SK-N-MC (cell line): ENCODE measurements around the gene ZNF317.

Experiments
- DNase-seq: peaks from one replicate; pipeline ENCODE4 v3.0.0-alpha.2; 2011; ENCODE audit warnings: low read depth, low spot score
- H3K27ac ChIP-seq: fragments of 200-600 bp; sonication (generic); 2 replicates; pipeline ENCODE4 v1.5.1; 2016; ENCODE audit warnings: mixed run types
- H3K36me3 ChIP-seq: fragments of 200-600 bp; sonication (generic); 2 replicates; pipeline ENCODE4 v1.6.1; 2017; ENCODE audit warnings: antibody characterized with exemption, low read length, mixed read lengths; ENCODE audit not compliant: insufficient read depth
- H3K4me3 ChIP-seq: fragments of 200-600 bp; sonication (generic); 2 replicates; pipeline ENCODE4 v1.5.1; 2016
- H3K9ac ChIP-seq: fragments of 200-600 bp; sonication (generic); 2 replicates; pipeline ENCODE4 v1.8.0; 2017; ENCODE audit warnings: mixed run types, mixed read lengths; ENCODE audit not compliant: insufficient read length
- H3K9me3 ChIP-seq: fragments of 200-600 bp; sonication (generic); 2 replicates; pipeline ENCODE4 v1.6.1; 2017; ENCODE audit warnings: low read depth, mild to moderate bottlenecking, antibody characterized with exemption, low read length, moderate library complexity, mixed read lengths
- EZH2 ChIP-seq: fragments of 200-600 bp; sonication (generic); IDR thresholded peaks from one replicate; pipeline ENCODE4 v1.6.1; 2017; ENCODE audit warnings: antibody characterized with exemption
- FOXP2 ChIP-seq: optimal IDR thresholded peaks from 2 replicates; pipeline ENCODE3; 2011; ENCODE audit warnings: mild to moderate bottlenecking, moderate library complexity; ENCODE audit not compliant: insufficient read depth; ENCODE audit errors: extremely low read length, control extremely low read depth
- POLR2AphosphoS5 ChIP-seq: IDR thresholded peaks from 2 replicates; pipeline ENCODE4 v1.6.1; 2012; ENCODE audit warnings: mild to moderate bottlenecking, low read depth, low read length, borderline replicate concordance

Gene ZNF317

DNA sequence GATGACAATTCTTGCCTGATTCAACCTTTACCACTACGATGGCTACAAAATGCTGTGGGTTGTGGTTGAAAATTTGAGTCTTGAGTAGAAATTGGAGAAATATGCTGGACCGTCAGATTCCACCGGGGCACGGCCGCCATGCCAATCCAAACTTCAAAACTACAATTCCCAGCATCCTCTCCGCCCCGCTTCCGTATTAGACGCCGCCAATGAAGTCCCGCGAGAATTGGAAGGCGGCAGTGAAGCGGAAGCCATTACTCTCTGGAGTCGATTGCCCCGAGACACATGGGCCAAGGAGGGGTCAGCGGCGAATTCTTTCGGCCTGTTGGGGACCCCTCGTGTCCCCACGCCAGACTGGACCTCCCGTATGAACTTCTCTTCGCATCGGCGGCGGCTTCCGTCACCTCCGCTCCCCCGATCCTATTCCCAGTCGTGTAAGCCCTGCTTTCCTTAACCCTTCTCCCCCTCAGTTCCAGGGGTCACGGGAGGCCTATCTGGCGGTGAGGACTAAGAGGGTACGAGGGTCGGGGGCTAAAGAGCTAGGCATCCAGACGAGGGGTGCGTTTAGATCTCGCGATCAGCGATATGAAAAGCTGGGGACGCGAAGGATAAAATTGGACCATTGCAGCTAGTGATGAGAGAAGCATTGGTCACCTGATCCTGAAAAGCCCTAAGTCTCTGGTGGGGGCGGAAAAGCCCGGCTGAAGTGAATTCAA lies at the start of gene ZNF317:
Gene ZNF317, plus strand, starts transcription at position 239 of the 716 bp plus-strand sequence. CDS start 15,620 bp downstream, outside the sequence.
- peak; percentile 51 for DNase-seq
- TF ChIP-seq POLR2AphosphoS5: peak; percentile 94
- no peak for TF ChIP-seq FOXP2
- Histone ChIP-seq H3K4me3 (peak within 1 kb of the TSS; percentile 89), H3K36me3 (peaks cover 33% of the 10 kb centered on the region), H3K9me3 (peaks cover 16% of the 10 kb centered on the region; the same call in 1 of the 2 replicates), H3K27ac (no peak within 1 kb of the TSS; the same call in 1 of the 2 replicates), H3K9ac (peak within 1 kb of the TSS; percentile 94)

GRCh38 chr19:9107375-9107774 lies 32.8 kb upstream of the ZNF317 start, which contains the start of gene OR7G2:
Gene OR7G2 (minus strand): TSS chr19:9107475. CDS start chr19:9103243, 4,232 bp downstream.
- Histone ChIP-seq H3K9me3 (no peaks in the 10 kb centered on the region), H3K36me3 (no peaks in the 10 kb centered on the region), H3K4me3 (no peak within 1 kb of the TSS), H3K27ac (no peak within 1 kb of the TSS), H3K9ac (no peak within 1 kb of the TSS)
- DNase-seq: no peak
- no peak for TF ChIP-seq POLR2AphosphoS5
- no peak for TF ChIP-seq EZH2
- TF ChIP-seq FOXP2: no peak

DNA sequence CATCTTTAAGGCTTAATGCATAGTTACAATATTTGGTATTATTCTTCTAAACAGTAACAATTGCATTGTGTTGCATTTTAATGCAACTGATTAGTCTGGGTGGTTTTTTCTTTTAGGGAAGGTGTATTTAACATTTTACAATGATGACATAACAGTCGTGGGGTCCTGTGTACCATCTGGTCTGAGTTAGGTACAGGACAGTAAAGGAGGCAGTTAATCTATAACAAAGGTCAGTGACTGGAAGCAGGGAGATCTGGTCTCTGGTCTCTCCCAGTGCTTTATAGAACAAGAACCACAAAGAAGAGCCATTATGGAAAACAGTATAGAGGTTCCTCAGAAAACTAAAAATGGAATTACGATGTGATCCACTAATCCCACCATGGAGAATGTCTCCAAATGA lies 30.2 kb upstream of the ZNF317 start:
- no peaks in the 10 kb centered on the region for H3K9me3 ChIP-seq
- no peak overlapping the region for H3K27ac ChIP-seq
- DNase-seq: no peak

DNA sequence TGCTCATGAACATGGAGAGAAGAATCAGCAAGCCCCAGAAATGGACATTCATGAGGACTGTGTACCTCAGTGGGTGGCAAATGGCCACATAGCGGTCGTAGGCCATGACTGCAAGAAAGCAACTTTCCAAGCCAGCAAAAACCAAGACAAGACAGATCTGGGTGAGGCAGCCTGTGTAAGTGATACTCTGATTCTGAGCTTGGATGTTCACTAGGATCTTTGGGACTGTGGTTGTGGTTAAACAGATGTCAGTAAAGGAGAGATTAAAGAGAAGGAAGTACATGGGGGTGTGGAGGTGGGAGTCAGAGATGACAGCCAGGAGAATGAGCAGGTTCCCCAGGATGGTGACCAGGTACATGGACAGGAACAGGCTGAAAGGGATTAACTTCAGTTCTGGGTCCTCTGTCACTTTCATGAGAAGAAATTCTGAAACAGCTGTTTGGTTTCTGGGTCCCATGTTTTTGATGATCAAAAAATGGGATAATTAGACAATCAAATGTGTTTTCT lies 24.8 kb upstream of the ZNF317 start, which contains the start of gene OR7G1:
Gene OR7G1, minus strand, starts transcription at position 457 of the 507 bp plus-strand sequence. Its CDS starts 0 bp downstream, at position 457.
- no peaks in the 10 kb centered on the region for H3K36me3 ChIP-seq
- no peak within 1 kb of the TSS for H3K4me3 ChIP-seq
- TF ChIP-seq EZH2: no peak
- no peak for TF ChIP-seq FOXP2
- no peak for TF ChIP-seq POLR2AphosphoS5

More for the DNA sequence above, 30.2 kb upstream of the ZNF317 start:
- Histone ChIP-seq H3K36me3 (no peaks in the 10 kb centered on the region), H3K9ac (no peak overlapping the region), H3K4me3 (no peak overlapping the region)
- TF ChIP-seq EZH2 (no peak), POLR2AphosphoS5 (no peak), FOXP2 (no peak)

GRCh38 chr19:9116547-9116946 lies 23.6 kb upstream of the ZNF317 start:
- H3K4me3 ChIP-seq: no peak overlapping the region
- no peaks in the 10 kb centered on the region for H3K9me3 ChIP-seq
- H3K27ac ChIP-seq: no peak overlapping the region
- DNase-seq: no peak
- TF ChIP-seq FOXP2: no peak
- TF ChIP-seq POLR2AphosphoS5: no peak
- no peaks in the 10 kb centered on the region for H3K36me3 ChIP-seq
- H3K9ac ChIP-seq: no peak overlapping the region

More for the DNA sequence above, 24.8 kb upstream of the ZNF317 start, which contains the start of gene OR7G1:
- no peak within 1 kb of the TSS for H3K9ac ChIP-seq
- no peak within 1 kb of the TSS for H3K27ac ChIP-seq
- DNase-seq: no peak
- no peaks in the 10 kb centered on the region for H3K9me3 ChIP-seq

DNA sequence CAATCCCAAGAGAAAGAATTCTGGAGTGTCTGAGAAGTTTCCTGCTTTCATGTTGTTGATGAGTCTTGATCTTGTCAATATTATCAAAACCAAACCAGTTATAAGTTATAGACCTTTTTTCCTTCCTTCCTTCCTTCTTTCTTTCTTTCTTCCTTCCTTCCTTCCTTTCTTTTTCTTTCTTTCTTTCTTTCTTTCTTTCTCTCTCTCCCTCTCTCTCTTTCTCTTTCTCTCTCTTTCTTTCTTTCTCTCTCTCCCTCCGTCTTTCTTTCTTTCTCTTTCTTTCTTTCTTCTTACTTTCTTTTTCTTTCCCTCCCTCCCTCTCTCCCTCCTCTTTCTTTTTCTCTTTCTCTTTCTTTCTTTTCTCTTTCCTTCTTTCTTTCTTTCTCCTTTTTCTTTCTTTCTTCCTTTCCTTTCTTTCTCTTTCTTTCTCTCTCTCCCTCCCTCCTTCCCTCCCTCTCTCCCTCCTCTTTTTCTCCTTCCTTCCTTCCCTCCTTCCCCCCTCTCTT lies 13.2 kb upstream of the ZNF317 start, which contains the start of gene OR7G3:
Gene OR7G3, minus strand, starts transcription at position 51 of the 506 bp plus-strand sequence. Its CDS starts 0 bp downstream, at position 51.
- Histone ChIP-seq H3K27ac (no peak within 1 kb of the TSS), H3K9ac (no peak within 1 kb of the TSS), H3K4me3 (no peak within 1 kb of the TSS), H3K36me3 (no peaks in the 10 kb centered on the region), H3K9me3 (no peaks in the 10 kb centered on the region)
- no peak for TF ChIP-seq EZH2
- no peak for TF ChIP-seq POLR2AphosphoS5
- no peak for TF ChIP-seq FOXP2
- no peak for DNase-seq

- H3K27ac ChIP-seq: no peak overlapping the region
- TF ChIP-seq FOXP2 (no peak), POLR2AphosphoS5 (no peak), EZH2 (no peak)
- no peak overlapping the region for H3K4me3 ChIP-seq
- H3K36me3 ChIP-seq: no peaks in the 10 kb centered on the region
- no peaks in the 10 kb centered on the region for H3K9me3 ChIP-seq
- H3K9ac ChIP-seq: no peak overlapping the region
- DNase-seq: no peak
Observed at GRCh38 chr19:9128171-9128570, 12.0 kb upstream of the ZNF317 start.

DNA sequence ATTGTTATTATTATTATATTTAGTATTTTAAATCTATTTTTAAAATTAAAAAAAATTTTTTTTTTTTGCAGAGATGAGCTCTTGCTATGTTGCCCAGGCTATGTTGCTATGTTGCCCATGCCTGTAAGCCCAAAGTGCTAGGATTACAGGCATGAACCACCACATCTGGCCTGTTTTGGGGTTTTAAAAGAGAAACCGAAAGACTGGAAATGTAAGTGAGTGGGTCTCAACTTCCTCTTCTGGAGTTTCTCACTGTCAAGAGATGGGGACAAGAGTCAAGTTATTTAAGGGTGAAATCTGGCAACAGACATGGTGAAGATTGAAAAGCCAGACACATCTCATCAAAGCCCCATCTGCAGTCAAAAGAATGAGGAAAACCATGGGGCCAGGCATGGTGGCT lies 9.2 kb upstream of the ZNF317 start:
- Histone ChIP-seq H3K9me3 (no peaks in the 10 kb centered on the region), H3K27ac (no peak overlapping the region), H3K36me3 (no peaks in the 10 kb centered on the region), H3K4me3 (no peak overlapping the region), H3K9ac (no peak overlapping the region)
- no peak for DNase-seq
- TF ChIP-seq POLR2AphosphoS5 (no peak), EZH2 (no peak), FOXP2 (no peak)

DNA sequence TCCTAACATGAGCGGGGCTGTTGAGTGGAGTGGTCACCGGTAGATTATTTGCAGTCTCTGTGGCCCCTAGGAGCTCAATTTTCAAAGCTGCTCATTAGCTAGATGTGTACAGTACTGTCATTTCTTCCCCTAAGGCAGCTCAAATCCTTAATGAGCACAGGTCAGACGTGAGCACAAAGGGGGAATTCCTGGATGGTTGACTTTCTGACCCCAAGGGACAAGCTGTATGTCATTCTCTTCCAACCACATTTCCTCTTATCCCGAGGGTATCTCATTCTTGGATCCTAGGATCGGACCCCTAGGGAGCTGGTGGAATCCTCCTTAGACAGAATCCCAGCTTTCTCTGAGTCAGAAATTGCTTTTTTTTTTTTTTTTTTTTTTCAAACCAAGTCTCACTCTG lies 7.8 kb upstream of the ZNF317 start:
- TF ChIP-seq POLR2AphosphoS5 (no peak), EZH2 (no peak), FOXP2 (no peak)
- no peak for DNase-seq
- Histone ChIP-seq H3K4me3 (no peak overlapping the region), H3K27ac (no peak overlapping the region), H3K36me3 (no peaks in the 10 kb centered on the region), H3K9ac (no peak overlapping the region), H3K9me3 (no peaks in the 10 kb centered on the region)
